Neuronal stem cell (in vitro differentiated cells): Measurements from ENCODE around the gene RABL2A.
"Not testable (repeated sequence)": the region's sequence is repeated elsewhere in the genome, so short reads cannot be mapped to it uniquely, and the experiment has no call there.

Experiments
- DNase-seq: peaks from one replicate; pipeline ENCODE4 v3.0.0-alpha.2; 2013; ENCODE audit warnings: low spot score
- H2AFZ ChIP-seq: one replicate; pipeline ENCODE4 v1.6.1; 2013; ENCODE audit warnings: mild to moderate bottlenecking, low read length, inconsistent platforms
- H2AK5ac ChIP-seq: 2 replicates; pipeline ENCODE4 v1.6.1; 2013; ENCODE audit warnings: low read depth, mild to moderate bottlenecking, inconsistent platforms, low read length, moderate library complexity, mixed read lengths
- H2BK120ac ChIP-seq: 2 replicates; pipeline ENCODE4 v1.6.1; 2013; ENCODE audit warnings: low read depth, mild to moderate bottlenecking, inconsistent platforms, low read length, moderate library complexity, mixed read lengths
- H2BK12ac ChIP-seq: one replicate; pipeline ENCODE4 v1.6.1; 2013; ENCODE audit warnings: low read length, inconsistent platforms
- H2BK15ac ChIP-seq: 2 replicates; pipeline ENCODE4 v1.6.1; 2013; ENCODE audit warnings: mild to moderate bottlenecking, low read length, inconsistent platforms, mixed read lengths
- H2BK5ac ChIP-seq: one replicate; pipeline ENCODE4 v1.6.1; 2013; ENCODE audit warnings: inconsistent platforms, mild to moderate bottlenecking, low read length, moderate library complexity
- H3K14ac ChIP-seq: one replicate; pipeline ENCODE4 v1.6.1; 2013; ENCODE audit warnings: low read length, inconsistent platforms
- H3K18ac ChIP-seq: 2 replicates; pipeline ENCODE4 v1.6.1; 2013; ENCODE audit warnings: low read length, inconsistent platforms
- H3K23ac ChIP-seq: 2 replicates; pipeline ENCODE4 v1.6.1; 2013; ENCODE audit warnings: low read depth, mild to moderate bottlenecking, mixed read lengths, low read length, inconsistent platforms; ENCODE audit not compliant: poor library complexity
- H3K27ac ChIP-seq: replicated peaks from 3 replicates; pipeline ENCODE4 v1.5.1; 2013; ENCODE audit warnings: low read length, inconsistent platforms
- H3K27me3 ChIP-seq, 3 experiments: 2 replicates each; pipeline ENCODE4 v1.6.1; 2013; ENCODE audit warnings: low read length in 3 of 3, mild to moderate bottlenecking in 2 of 3, inconsistent platforms in 1 of 3, low read depth in 1 of 3, mixed read lengths in 1 of 3, moderate library complexity in 1 of 3; ENCODE audit not compliant: control insufficient read depth in 3 of 3, insufficient read depth in 3 of 3
- H3K36me3 ChIP-seq, 2 donors: replicated peaks in 1 of 2; 2 replicates each; pipeline ENCODE4 v1.6.1; 2013; ENCODE audit warnings: low read length in 2 of 2; ENCODE audit not compliant: control insufficient read depth in 2 of 2, insufficient read depth in 2 of 2
- H3K4ac ChIP-seq: 2 replicates; pipeline ENCODE4 v1.6.1; 2013; ENCODE audit warnings: inconsistent platforms, mild to moderate bottlenecking, low read length, moderate library complexity
- H3K4me1 ChIP-seq, 2 donors: 1 replicate in 1 of 2; 2 replicates in 1 of 2; pipeline ENCODE4 v1.6.1; 2013; ENCODE audit warnings: low read length in 2 of 2, low read depth in 1 of 2; ENCODE audit not compliant: control insufficient read depth in 2 of 2, insufficient read depth in 1 of 2
- H3K4me2 ChIP-seq: one replicate; pipeline ENCODE4 v1.6.1; 2013; ENCODE audit warnings: mild to moderate bottlenecking, low read length, inconsistent platforms; ENCODE audit not compliant: insufficient read depth, poor library complexity, severe bottlenecking
- H3K4me3 ChIP-seq, 2 donors: 2 replicates each; pipeline ENCODE4 v1.5.1; 2013; ENCODE audit warnings: low read length in 2 of 2, mild to moderate bottlenecking in 2 of 2, inconsistent platforms in 1 of 2, moderate library complexity in 1 of 2
- H3K79me1 ChIP-seq: one replicate; pipeline ENCODE4 v1.6.1; 2013; ENCODE audit warnings: low read depth, mild to moderate bottlenecking, inconsistent platforms, low read length, moderate library complexity
- H3K9ac ChIP-seq: one replicate; pipeline ENCODE4 v1.6.1; 2013; ENCODE audit warnings: mild to moderate bottlenecking, low read depth, low read length, inconsistent platforms; ENCODE audit not compliant: poor library complexity
- H3K9me3 ChIP-seq, 2 donors: replicated peaks in 1 of 2; 2 replicates each; pipeline versions ENCODE3 to v1.6.1; 2013; ENCODE audit warnings: low read length in 2 of 2, mild to moderate bottlenecking in 2 of 2, inconsistent platforms in 1 of 2, low read depth in 1 of 2, mixed read lengths in 1 of 2, moderate library complexity in 1 of 2; ENCODE audit not compliant: control insufficient read depth in 2 of 2, insufficient read depth in 1 of 2
- H4K8ac ChIP-seq: one replicate; pipeline ENCODE4 v1.6.1; 2013; ENCODE audit warnings: low read depth, mild to moderate bottlenecking, inconsistent platforms, low read length, moderate library complexity
- H4K91ac ChIP-seq: one replicate; pipeline ENCODE4 v1.6.1; 2013; ENCODE audit warnings: low read length, low read depth, mild to moderate bottlenecking, inconsistent platforms; ENCODE audit not compliant: poor library complexity
- WGBS, 2 donors: extraction: QIAGEN DNeasy Blood & Tissue Kit; methylation state at CpG; one replicate each; pipeline ENCODE4 v1.1.7; 2013; ENCODE audit warnings: missing lambda C conversion rate in 2 of 2, mixed read lengths in 1 of 2; ENCODE audit not compliant: insufficient read length in 2 of 2, insufficient replicate concordance in 1 of 2; ENCODE audit errors: extremely low coverage in 2 of 2; 5-methylcytosine and 5-hydroxymethylcytosine counted together

The RABL2A gene

DNA sequence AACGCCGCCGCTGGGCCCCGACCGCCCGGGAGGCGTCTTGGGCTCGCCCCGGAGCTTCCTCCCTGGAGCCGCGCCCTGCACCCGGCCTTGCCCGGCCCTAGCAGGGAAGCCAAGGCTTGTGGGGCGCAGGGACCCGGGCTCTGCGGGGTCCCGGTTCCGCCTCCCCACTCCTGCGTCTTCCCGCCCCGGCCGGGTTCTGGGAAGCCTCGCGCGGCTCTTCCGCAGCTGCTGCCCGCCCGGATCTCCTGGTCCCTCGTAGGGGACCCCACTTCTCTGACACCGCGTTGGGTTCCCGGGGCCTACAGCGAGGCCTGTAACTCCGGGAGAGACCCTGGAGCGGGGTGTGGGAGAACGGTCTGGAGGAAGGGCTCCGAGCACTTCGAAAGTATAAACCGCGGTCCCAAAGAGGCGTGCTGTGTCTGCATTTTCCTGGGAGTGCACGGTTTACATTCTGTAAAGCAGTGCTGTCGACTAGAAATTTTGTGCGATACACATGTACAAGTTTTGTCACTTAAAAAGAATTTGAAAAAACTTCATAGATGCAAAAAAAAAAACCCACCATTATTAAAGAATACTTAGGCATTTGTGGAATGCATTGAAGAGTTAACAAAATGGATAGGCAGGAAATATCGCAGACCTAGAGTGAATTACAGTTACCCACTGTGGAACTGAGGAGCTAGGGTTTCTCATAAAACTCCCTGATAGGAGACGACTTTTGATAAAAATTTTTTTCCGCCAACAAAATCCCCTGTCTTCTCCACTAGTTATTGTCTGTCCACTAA is 42.6 kb upstream of the RABL2A start:
- WGBS, 2 donors, result no CpG with 5 or more reads among the region's 47 CpGs
- H3K9ac ChIP-seq, H3K9me3 ChIP-seq, H3K36me3 ChIP-seq, H2BK120ac ChIP-seq, H4K8ac ChIP-seq, DNase-seq, H3K27me3 ChIP-seq, H3K27ac ChIP-seq, H4K91ac ChIP-seq, H2BK15ac ChIP-seq, H3K4ac ChIP-seq, H3K14ac ChIP-seq, H2BK5ac ChIP-seq, H3K18ac ChIP-seq, H2BK12ac ChIP-seq, H2AK5ac ChIP-seq, H3K79me1 ChIP-seq, H3K4me1 ChIP-seq, H3K23ac ChIP-seq: not testable (repeated sequence)
- H3K4me3 ChIP-seq, result peak overlapping the region; percentile 55 to 84
- H3K4me2 ChIP-seq, result peak overlapping the region; percentile 31
- H2AFZ ChIP-seq, result peak overlapping the region; percentile 29

DNA sequence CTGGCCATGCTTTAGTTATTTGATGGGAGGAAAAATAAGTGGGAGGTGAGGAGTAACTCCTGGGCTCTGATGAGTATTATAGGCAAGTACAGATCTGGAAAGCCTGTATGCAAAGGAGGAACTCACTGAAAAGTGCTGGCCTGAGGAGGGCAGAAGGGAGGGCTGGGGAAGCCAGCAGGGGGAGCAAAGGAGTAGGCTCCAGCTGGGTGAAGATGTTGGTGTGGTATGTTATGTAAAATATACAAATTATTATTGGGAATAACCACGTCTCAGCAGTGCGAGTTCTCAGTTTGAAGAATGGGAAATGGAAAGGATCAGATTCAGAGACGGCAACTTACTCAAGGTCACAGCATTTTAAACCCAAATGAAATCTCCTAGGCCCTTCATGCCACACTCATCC is 39.9 kb upstream of the RABL2A start:
- H4K8ac ChIP-seq, H2BK5ac ChIP-seq, H3K79me1 ChIP-seq, H3K18ac ChIP-seq, H3K4me1 ChIP-seq, H3K14ac ChIP-seq, H3K9me3 ChIP-seq, H2BK12ac ChIP-seq, H2BK15ac ChIP-seq, H4K91ac ChIP-seq, H3K4me2 ChIP-seq, H2AFZ ChIP-seq, H3K27me3 ChIP-seq, H3K4me3 ChIP-seq, H2BK120ac ChIP-seq, H3K36me3 ChIP-seq, H3K27ac ChIP-seq, H3K4ac ChIP-seq, H2AK5ac ChIP-seq, H3K9ac ChIP-seq, DNase-seq, H3K23ac ChIP-seq: not testable (repeated sequence)
- no CpG with 5 or more reads among the region's 3 CpGs for WGBS, 2 donors

DNA sequence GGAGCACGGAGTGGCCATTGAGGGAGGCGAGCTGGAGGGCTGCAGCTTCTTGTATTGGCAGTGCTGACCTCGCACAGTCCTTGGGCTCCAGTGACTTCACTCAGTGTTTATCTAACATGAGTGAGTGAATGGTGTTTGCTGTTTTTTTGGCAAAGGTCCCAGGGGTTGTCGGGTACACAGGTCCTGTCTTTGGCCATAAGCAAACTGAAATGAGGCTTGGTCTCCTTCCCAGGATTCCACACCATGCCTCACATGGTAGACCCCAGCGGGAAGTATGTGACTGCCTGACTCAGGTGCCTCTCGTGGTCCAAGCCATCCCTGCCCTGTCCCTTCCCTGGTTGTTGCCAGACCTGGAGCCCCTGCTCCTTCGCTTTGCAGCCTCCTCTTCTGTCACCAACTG is 37.5 kb upstream of the RABL2A start:
- not testable (repeated sequence) for H3K27ac ChIP-seq, H3K79me1 ChIP-seq, H3K23ac ChIP-seq, H3K4me2 ChIP-seq, H2BK5ac ChIP-seq, H3K9ac ChIP-seq, H4K8ac ChIP-seq, H4K91ac ChIP-seq, H3K4me1 ChIP-seq, H3K27me3 ChIP-seq, H3K9me3 ChIP-seq, DNase-seq, H2BK120ac ChIP-seq, H3K18ac ChIP-seq, H2AFZ ChIP-seq, H3K14ac ChIP-seq, H2BK12ac ChIP-seq, H3K4me3 ChIP-seq, H3K36me3 ChIP-seq, H2AK5ac ChIP-seq, H3K4ac ChIP-seq, H2BK15ac ChIP-seq
- WGBS, 2 donors, result no CpG with 5 or more reads among the region's 7 CpGs

DNA sequence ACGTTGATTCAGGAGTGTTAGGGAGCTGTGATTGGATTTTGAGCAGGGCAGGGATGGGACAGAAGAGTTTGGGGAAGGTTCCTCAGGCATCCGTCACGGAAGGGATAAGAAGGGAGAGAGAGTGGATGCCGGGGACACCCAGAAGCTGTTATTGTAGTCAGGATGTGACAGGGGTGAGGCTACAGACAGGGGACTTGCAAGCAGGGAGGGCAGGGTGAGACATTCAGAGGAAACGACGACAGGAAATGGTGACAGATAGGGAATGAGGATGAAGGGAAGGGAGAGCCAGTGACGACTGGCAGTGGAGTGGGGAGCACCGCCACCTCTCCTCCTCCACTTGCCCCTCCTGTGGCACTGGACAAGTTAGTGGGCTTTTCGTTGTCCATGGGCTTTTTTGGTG is 35.1 kb upstream of the RABL2A start:
- DNase-seq, H3K27me3 ChIP-seq, H2BK120ac ChIP-seq, H3K9me3 ChIP-seq, H3K23ac ChIP-seq, H3K18ac ChIP-seq, H3K14ac ChIP-seq, H4K8ac ChIP-seq, H3K79me1 ChIP-seq, H3K27ac ChIP-seq, H2BK12ac ChIP-seq, H2BK15ac ChIP-seq, H2AFZ ChIP-seq, H3K4me3 ChIP-seq, H2AK5ac ChIP-seq, H3K4ac ChIP-seq, H3K36me3 ChIP-seq, H3K4me2 ChIP-seq, H3K4me1 ChIP-seq, H4K91ac ChIP-seq, H3K9ac ChIP-seq, H2BK5ac ChIP-seq: not testable (repeated sequence)
- no CpG with 5 or more reads among the region's 9 CpGs for WGBS, 2 donors
